Liver (tissue), 9 donors: ENCODE data around the gene CGGBP1. TPM values are rescaled to one million over a fixed set of nuclear protein-coding genes. Genes with fewer than 3 reads are reported as not detected.

ENCODE experiments used
- DNase-seq: peaks from one replicate; pipeline ENCODE4 v3.0.0-alpha.2; 2017; ENCODE audit warnings: low spot score
- H3K27ac ChIP-seq, 2 donors: one replicate each; pipeline ENCODE4 v1.7.0; 2013; ENCODE audit warnings: inconsistent platforms in 2 of 2, low read length in 2 of 2, control low read depth in 1 of 2, low read depth in 1 of 2, mild to moderate bottlenecking in 1 of 2
- H3K27me3 ChIP-seq, 4 donors: one replicate each; pipeline versions ENCODE4 v1.6.1 to v1.7.0; 2013; ENCODE audit warnings: low read length in 3 of 4, inconsistent platforms in 1 of 4, mild to moderate bottlenecking in 1 of 4, moderate library complexity in 1 of 4; ENCODE audit not compliant: control insufficient read depth in 4 of 4, insufficient read depth in 4 of 4
- H3K36me3 ChIP-seq, 4 donors: one replicate each; pipeline versions ENCODE4 v1.6.1 to v1.7.0; 2013; ENCODE audit warnings: low read length in 3 of 4, mild to moderate bottlenecking in 3 of 4, low read depth in 1 of 4, moderate library complexity in 1 of 4; ENCODE audit not compliant: control insufficient read depth in 4 of 4, insufficient read depth in 3 of 4
- H3K4me1 ChIP-seq, 4 donors: one replicate each; pipeline versions ENCODE4 v1.6.1 to v1.7.0; 2013; ENCODE audit warnings: low read length in 3 of 4, mild to moderate bottlenecking in 3 of 4, moderate library complexity in 1 of 4; ENCODE audit not compliant: control insufficient read depth in 4 of 4, insufficient read depth in 4 of 4
- H3K4me3 ChIP-seq, 3 donors: one replicate each; pipeline versions ENCODE4 v1.6.1 to v1.7.0; 2013; ENCODE audit warnings: low read length in 3 of 3, control low read depth in 1 of 3, low read depth in 1 of 3, mild to moderate bottlenecking in 1 of 3
- H3K9ac ChIP-seq, 2 donors: one replicate each; pipeline ENCODE4 v1.7.0; 2013; ENCODE audit warnings: low read length in 2 of 2, mild to moderate bottlenecking in 2 of 2, moderate library complexity in 2 of 2, control low read depth in 1 of 2, low read depth in 1 of 2
- H3K9me3 ChIP-seq, 4 donors: one replicate each; pipeline versions ENCODE4 v1.6.1 to v1.7.0; 2013; ENCODE audit warnings: low read length in 3 of 4; ENCODE audit not compliant: control insufficient read depth in 4 of 4
- EGR1 ChIP-seq, 2 donors: IDR thresholded peaks; 2 replicates each; pipeline ENCODE4 v1.6.1; 2016 to 2018; ENCODE audit warnings: antibody characterized with exemption in 2 of 2, low read depth in 2 of 2
- FOXA1 ChIP-seq: IDR thresholded peaks from 2 replicates; pipeline ENCODE4 v1.6.1; 2016; ENCODE audit warnings: antibody characterized with exemption
- FOXA2 ChIP-seq: IDR thresholded peaks from 2 replicates; pipeline ENCODE4 v1.6.1; 2016; ENCODE audit warnings: antibody characterized with exemption
- GABPA ChIP-seq, 2 donors: IDR thresholded peaks in 1 of 2; conservative IDR thresholded peaks in 1 of 2; 2 replicates each; pipeline ENCODE4 v1.6.1; 2016; ENCODE audit warnings: antibody characterized with exemption in 2 of 2, mild to moderate bottlenecking in 1 of 2, moderate library complexity in 1 of 2
- HNF4A ChIP-seq, 2 donors: conservative IDR thresholded peaks; 2 replicates each; pipeline ENCODE4 v1.6.1; 2016; ENCODE audit warnings: antibody characterized with exemption in 2 of 2, mild to moderate bottlenecking in 2 of 2
- HNF4G ChIP-seq: IDR thresholded peaks from 2 replicates; pipeline ENCODE4 v1.6.1; 2016; ENCODE audit warnings: antibody characterized with exemption
- JUND ChIP-seq, 2 donors: IDR thresholded peaks; 2 replicates each; pipeline ENCODE4 v1.6.1; 2016; ENCODE audit warnings: antibody characterized with exemption in 2 of 2
- NR2F2 ChIP-seq: IDR thresholded peaks from 2 replicates; pipeline ENCODE4 v1.6.1; 2016; ENCODE audit warnings: antibody characterized with exemption
- RAD21 ChIP-seq, 2 donors: IDR thresholded peaks; 2 replicates each; pipeline ENCODE4 v1.6.1; 2016; ENCODE audit warnings: antibody characterized with exemption in 2 of 2, mild to moderate bottlenecking in 2 of 2
- RXRA ChIP-seq, 2 donors: IDR thresholded peaks; 2 replicates each; pipeline ENCODE4 v1.6.1; 2017 to 2018; ENCODE audit warnings: antibody characterized with exemption in 2 of 2, mild to moderate bottlenecking in 1 of 2
- SP1 ChIP-seq: IDR thresholded peaks from 2 replicates; pipeline ENCODE4 v1.6.1; 2018; ENCODE audit warnings: antibody characterized with exemption, mild to moderate bottlenecking
- TAF1 ChIP-seq: conservative IDR thresholded peaks from 2 replicates; pipeline ENCODE4 v1.6.1; 2016; ENCODE audit warnings: antibody characterized with exemption, mild to moderate bottlenecking
- YY1 ChIP-seq: IDR thresholded peaks from 2 replicates; pipeline ENCODE4 v1.6.1; 2016; ENCODE audit warnings: antibody characterized with exemption, mild to moderate bottlenecking
- WGBS: extraction: QIAGEN DNeasy Blood & Tissue Kit; methylation state at CpG from one replicate; pipeline ENCODE4 v1.1.7; 2013; 5-methylcytosine and 5-hydroxymethylcytosine counted together
- polyA plus RNA-seq, 2 donors: library from polyadenylated mRNA; stranded (reverse) in 1 of 2; unstranded in 1 of 2; fragments of 200-250 nt in 1 of 2; fragments of >200 nt in 1 of 2; fragmentation: Nextera tagmentation in 1 of 2; extraction: Ambion mirVana in 1 of 2; gene quantifications; one replicate each; pipeline versions ENCODE4 v1.2.1 to v1.2.3, GENCODE V29; 2013 to 2015
- total RNA-seq, 2 donors: library from RNA; depleted of rRNA; stranded (reverse); fragments of >200 nt; gene quantifications; one replicate each; pipeline ENCODE4 v1.2.3, GENCODE V29; 2014
- TF ChIP-seq, protein P1 (sequence below): IDR thresholded peaks from 2 replicates; pipeline ENCODE4 v1.6.1; 2016; ENCODE audit warnings: antibody characterized with exemption
- TF ChIP-seq, protein P2 (sequence below): IDR thresholded peaks from 2 replicates; pipeline ENCODE4 v1.6.1; 2016; ENCODE audit warnings: antibody characterized with exemption
- TF ChIP-seq, protein P3 (sequence below): fragments of 150-350 bp; IDR thresholded peaks from 2 replicates; pipeline ENCODE4 v1.5.1; 2017; ENCODE audit warnings: improper control_type of control experiment, low read depth, low read length; ENCODE audit not compliant: missing input control
- TF ChIP-seq, protein P4 (sequence below): IDR thresholded peaks from 2 replicates; pipeline ENCODE4 v1.6.1; 2016; ENCODE audit warnings: antibody characterized with exemption
- TF ChIP-seq, protein P5 (sequence below): IDR thresholded peaks from 2 replicates; pipeline ENCODE4 v1.6.1; 2016; ENCODE audit warnings: antibody characterized with exemption, mild to moderate bottlenecking
- donor health status: healthy.
- donor health status: healthy.
- donor health status: healthy.
- donor health status: healthy.
- donor health status: healthy.

Gene CGGBP1
- total and polyA plus RNA-seq, 4 donors: 13.6 to 46.4 (median 35.8) TPM

DNA sequence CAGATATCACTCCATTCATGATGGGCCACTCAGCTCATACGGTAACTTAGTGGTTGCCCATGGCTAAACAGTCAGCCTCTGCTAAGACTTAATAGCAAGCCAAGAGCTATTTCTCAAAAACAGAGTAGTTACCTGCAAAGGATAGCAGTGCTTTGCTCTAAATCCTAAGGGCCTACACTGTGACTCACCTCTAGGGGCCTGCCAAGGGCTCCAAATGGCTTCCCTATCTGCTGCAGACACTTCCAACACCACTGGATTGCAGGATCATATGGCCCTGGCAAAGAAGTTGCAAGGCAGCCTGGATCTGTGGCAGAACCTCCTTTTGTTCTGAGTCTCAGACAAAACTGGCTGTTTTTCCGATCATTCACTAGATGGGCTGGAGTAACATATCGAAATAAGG is 17.8 kb downstream of the CGGBP1 start:
- H3K4me3 ChIP-seq: no peak overlapping the region
- TF ChIP-seq, protein P1, sequence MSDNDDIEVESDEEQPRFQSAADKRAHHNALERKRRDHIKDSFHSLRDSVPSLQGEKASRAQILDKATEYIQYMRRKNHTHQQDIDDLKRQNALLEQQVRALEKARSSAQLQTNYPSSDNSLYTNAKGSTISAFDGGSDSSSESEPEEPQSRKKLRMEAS: no peak
- TF ChIP-seq, protein P2, sequence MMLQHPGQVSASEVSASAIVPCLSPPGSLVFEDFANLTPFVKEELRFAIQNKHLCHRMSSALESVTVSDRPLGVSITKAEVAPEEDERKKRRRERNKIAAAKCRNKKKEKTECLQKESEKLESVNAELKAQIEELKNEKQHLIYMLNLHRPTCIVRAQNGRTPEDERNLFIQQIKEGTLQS: no peak
- TF ChIP-seq SP1 (no peak), YY1 (no peak), HNF4A (conservative IDR thresholded peaks at IDR 0.05) (no peak), FOXA1 (no peak), HNF4G (no peak), EGR1 (IDR thresholded peaks at IDR 0.05; ENCODE audit: low read depth in 2 of 2) (no peak), GABPA (IDR thresholded peaks at IDR 0.05 in 1 of 2, conservative IDR thresholded peaks at IDR 0.05 in 1 of 2) (no peak), JUND (IDR thresholded peaks at IDR 0.05) (no peak), FOXA2 (no peak), RXRA (IDR thresholded peaks at IDR 0.05) (no peak), NR2F2 (no peak), TAF1 (no peak)
- TF ChIP-seq, protein P3, sequence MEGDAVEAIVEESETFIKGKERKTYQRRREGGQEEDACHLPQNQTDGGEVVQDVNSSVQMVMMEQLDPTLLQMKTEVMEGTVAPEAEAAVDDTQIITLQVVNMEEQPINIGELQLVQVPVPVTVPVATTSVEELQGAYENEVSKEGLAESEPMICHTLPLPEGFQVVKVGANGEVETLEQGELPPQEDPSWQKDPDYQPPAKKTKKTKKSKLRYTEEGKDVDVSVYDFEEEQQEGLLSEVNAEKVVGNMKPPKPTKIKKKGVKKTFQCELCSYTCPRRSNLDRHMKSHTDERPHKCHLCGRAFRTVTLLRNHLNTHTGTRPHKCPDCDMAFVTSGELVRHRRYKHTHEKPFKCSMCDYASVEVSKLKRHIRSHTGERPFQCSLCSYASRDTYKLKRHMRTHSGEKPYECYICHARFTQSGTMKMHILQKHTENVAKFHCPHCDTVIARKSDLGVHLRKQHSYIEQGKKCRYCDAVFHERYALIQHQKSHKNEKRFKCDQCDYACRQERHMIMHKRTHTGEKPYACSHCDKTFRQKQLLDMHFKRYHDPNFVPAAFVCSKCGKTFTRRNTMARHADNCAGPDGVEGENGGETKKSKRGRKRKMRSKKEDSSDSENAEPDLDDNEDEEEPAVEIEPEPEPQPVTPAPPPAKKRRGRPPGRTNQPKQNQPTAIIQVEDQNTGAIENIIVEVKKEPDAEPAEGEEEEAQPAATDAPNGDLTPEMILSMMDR: no peak
- TF ChIP-seq, protein P4, sequence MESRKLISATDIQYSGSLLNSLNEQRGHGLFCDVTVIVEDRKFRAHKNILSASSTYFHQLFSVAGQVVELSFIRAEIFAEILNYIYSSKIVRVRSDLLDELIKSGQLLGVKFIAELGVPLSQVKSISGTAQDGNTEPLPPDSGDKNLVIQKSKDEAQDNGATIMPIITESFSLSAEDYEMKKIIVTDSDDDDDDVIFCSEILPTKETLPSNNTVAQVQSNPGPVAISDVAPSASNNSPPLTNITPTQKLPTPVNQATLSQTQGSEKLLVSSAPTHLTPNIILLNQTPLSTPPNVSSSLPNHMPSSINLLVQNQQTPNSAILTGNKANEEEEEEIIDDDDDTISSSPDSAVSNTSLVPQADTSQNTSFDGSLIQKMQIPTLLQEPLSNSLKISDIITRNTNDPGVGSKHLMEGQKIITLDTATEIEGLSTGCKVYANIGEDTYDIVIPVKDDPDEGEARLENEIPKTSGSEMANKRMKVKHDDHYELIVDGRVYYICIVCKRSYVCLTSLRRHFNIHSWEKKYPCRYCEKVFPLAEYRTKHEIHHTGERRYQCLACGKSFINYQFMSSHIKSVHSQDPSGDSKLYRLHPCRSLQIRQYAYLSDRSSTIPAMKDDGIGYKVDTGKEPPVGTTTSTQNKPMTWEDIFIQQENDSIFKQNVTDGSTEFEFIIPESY: no peak
- no peak overlapping the region for H3K27ac ChIP-seq
- H3K27me3 ChIP-seq: no peaks in the 10 kb centered on the region
- 96% methylated on average over 3 of the region's 3 CpGs for WGBS
- H3K36me3 ChIP-seq: no peaks in the 10 kb centered on the region
- H3K9ac ChIP-seq: no peak overlapping the region
- DNase-seq: no peak
- H3K9me3 ChIP-seq: no peaks in the 10 kb centered on the region
- H3K4me1 ChIP-seq: no peaks in the 10 kb centered on the region

DNA sequence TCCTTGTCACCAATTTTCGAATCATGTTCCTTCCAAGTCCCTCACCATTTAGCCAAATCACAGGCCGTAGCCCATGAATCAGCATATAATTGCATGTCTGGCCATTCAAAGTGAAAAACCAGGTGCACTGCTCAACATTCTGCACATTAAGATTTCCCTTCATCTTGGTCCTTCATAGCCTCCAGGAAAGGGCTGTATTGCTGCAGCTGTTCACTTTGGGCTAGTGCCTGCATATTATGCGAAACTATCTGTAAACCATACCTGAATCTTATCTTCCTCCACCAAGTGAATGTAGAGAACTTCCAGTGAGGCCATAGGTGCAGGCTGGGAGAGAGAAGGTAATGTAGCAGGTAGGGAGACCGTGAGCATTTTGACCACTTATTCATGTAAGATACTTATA is 18.3 kb downstream of the CGGBP1 start:
- Histone ChIP-seq H3K9me3 (no peaks in the 10 kb centered on the region), H3K27me3 (no peaks in the 10 kb centered on the region), H3K36me3 (no peaks in the 10 kb centered on the region), H3K4me1 (no peaks in the 10 kb centered on the region), H3K4me3 (no peak overlapping the region), H3K9ac (no peak overlapping the region), H3K27ac (no peak overlapping the region)
- DNase-seq: no peak
- 90% methylated on average over 4 of the region's 4 CpGs for WGBS
- TF ChIP-seq, protein P5, sequence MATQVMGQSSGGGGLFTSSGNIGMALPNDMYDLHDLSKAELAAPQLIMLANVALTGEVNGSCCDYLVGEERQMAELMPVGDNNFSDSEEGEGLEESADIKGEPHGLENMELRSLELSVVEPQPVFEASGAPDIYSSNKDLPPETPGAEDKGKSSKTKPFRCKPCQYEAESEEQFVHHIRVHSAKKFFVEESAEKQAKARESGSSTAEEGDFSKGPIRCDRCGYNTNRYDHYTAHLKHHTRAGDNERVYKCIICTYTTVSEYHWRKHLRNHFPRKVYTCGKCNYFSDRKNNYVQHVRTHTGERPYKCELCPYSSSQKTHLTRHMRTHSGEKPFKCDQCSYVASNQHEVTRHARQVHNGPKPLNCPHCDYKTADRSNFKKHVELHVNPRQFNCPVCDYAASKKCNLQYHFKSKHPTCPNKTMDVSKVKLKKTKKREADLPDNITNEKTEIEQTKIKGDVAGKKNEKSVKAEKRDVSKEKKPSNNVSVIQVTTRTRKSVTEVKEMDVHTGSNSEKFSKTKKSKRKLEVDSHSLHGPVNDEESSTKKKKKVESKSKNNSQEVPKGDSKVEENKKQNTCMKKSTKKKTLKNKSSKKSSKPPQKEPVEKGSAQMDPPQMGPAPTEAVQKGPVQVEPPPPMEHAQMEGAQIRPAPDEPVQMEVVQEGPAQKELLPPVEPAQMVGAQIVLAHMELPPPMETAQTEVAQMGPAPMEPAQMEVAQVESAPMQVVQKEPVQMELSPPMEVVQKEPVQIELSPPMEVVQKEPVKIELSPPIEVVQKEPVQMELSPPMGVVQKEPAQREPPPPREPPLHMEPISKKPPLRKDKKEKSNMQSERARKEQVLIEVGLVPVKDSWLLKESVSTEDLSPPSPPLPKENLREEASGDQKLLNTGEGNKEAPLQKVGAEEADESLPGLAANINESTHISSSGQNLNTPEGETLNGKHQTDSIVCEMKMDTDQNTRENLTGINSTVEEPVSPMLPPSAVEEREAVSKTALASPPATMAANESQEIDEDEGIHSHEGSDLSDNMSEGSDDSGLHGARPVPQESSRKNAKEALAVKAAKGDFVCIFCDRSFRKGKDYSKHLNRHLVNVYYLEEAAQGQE: no peak
- TF ChIP-seq, protein P3: no peak
- TF ChIP-seq NR2F2: no peak
- TF ChIP-seq, protein P1: no peak
- TF ChIP-seq RXRA (IDR thresholded peaks at IDR 0.05): no peak
- TF ChIP-seq, protein P2: no peak
- no peak for TF ChIP-seq SP1
- no peak for TF ChIP-seq EGR1 (IDR thresholded peaks at IDR 0.05; ENCODE audit: low read depth in 2 of 2)
- TF ChIP-seq HNF4G: no peak
- TF ChIP-seq JUND (IDR thresholded peaks at IDR 0.05): no peak
- no peak for TF ChIP-seq TAF1
- TF ChIP-seq FOXA2: no peak
- no peak for TF ChIP-seq RAD21 (IDR thresholded peaks at IDR 0.05)
- TF ChIP-seq, protein P4: no peak
- TF ChIP-seq FOXA1: no peak
- TF ChIP-seq HNF4A (conservative IDR thresholded peaks at IDR 0.05): no peak
